Measurements from ENCODE around the gene PFDN5. TPM values are rescaled to one million over a fixed set of nuclear protein-coding genes. Genes with fewer than 3 reads are reported as not detected.
A peak's percentile ranks its signal among the peaks of the same experiment; 100 is the strongest.

The PFDN5 gene
- total RNA-seq, 1 experiment from 2014 or later = 291 TPM

DNA sequence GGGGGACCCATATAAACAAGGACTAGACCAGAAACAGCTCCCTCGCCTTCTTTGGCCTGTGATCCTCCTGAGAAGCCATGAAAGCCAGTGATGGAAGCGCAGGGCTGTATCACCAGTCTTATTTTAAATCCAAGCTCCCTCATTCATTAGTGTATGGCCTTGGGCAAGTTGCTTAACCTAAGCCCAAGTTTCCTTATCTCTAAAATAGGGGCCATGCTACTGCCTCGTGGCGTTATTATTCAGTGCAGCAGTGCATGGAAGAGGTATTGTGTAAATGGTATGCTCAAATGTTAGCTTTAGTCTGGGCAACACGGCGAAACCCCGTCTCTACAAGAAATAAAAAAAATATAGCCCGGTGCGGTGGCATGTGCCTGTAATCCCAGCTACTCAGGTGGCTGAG is 17.4 kb upstream of the PFDN5 start:
- Histone ChIP-seq H3K4me1 (replicated peaks; ENCODE audit: insufficient read depth) (no peaks in the 10 kb centered on the region), H3K79me2 (ENCODE audit: low read depth) (no peaks in the 10 kb centered on the region), H4K20me1 (ENCODE audit: insufficient read depth) (no peaks in the 10 kb centered on the region), H3K27ac (no peak overlapping the region), H3K4me2 (no peak overlapping the region), H3K27me3 (ENCODE audit: insufficient read depth, low read depth) (no peaks in the 10 kb centered on the region), H3K9me3 (ENCODE audit: insufficient read depth, low read depth) (no peaks in the 10 kb centered on the region), H3K36me3 (ENCODE audit: low read depth) (no peaks in the 10 kb centered on the region), H2AFZ (no peak overlapping the region), H3K9me2 (ENCODE audit: insufficient read depth) (no peaks in the 10 kb centered on the region), H3K4me3 (no peak overlapping the region), H3F3A (ENCODE audit: insufficient read depth, low read depth) (peaks cover 4% of the 10 kb centered on the region; the same call in 1 of the 2 replicates)
- intact Hi-C loops (cut with micrococcal nuclease; ENCODE audit: unreplicated experiment) = no loop called here
- ChIA-PET CTCF (no interaction called here), POLR2A (ENCODE audit: unreplicated experiment) (interaction anchor here (0.5 to 0.7 kb wide), 2 partner anchors 17 to 216 kb away, joined by 3 read pairs; partner anchors contain the start of gene PFDN5)
- BruUV-seq (replicated peaks) = no TSS peak
- DNase-seq = no peak
- no peak for TF ChIP-seq EZH2 (IDR thresholded peaks at IDR 0.05; ENCODE audit: low read depth)
- TF ChIP-seq, protein P1, sequence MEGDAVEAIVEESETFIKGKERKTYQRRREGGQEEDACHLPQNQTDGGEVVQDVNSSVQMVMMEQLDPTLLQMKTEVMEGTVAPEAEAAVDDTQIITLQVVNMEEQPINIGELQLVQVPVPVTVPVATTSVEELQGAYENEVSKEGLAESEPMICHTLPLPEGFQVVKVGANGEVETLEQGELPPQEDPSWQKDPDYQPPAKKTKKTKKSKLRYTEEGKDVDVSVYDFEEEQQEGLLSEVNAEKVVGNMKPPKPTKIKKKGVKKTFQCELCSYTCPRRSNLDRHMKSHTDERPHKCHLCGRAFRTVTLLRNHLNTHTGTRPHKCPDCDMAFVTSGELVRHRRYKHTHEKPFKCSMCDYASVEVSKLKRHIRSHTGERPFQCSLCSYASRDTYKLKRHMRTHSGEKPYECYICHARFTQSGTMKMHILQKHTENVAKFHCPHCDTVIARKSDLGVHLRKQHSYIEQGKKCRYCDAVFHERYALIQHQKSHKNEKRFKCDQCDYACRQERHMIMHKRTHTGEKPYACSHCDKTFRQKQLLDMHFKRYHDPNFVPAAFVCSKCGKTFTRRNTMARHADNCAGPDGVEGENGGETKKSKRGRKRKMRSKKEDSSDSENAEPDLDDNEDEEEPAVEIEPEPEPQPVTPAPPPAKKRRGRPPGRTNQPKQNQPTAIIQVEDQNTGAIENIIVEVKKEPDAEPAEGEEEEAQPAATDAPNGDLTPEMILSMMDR (conservative IDR thresholded peaks at IDR 0.05) = no peak

DNA sequence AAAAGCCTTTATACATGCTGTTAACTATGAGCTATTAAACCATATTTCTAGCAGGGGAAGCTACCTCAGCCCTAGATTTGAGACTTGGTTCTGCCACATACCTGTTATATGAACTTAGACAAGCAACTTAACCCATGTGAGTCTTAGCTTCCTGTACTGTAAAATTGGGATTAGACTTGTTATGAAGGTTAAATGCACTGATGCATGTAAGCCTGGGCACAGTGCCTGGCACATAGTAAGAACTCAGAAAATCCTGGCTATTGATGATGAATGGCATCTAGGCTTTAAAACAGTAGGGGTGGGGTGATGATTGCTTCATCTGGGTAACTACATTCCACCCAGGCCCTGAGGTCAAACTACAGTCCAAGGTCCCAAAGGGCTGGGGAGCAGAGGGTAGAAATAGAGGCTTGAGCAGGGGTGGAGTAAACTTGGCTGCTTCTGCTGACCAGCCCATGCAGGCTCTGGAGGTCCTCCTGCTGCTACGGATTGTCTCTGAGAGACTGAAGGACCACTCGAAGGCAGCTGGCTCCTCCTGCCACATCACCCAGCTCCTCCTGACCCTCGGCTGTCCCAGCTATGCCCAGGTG is 16.0 kb upstream of the PFDN5 start:
- H3K9me2 ChIP-seq (ENCODE audit: insufficient read depth) = no peaks in the 10 kb centered on the region
- ChIA-PET POLR2A (ENCODE audit: unreplicated experiment) (no interaction called here), CTCF (interaction anchor here (0.6 kb wide), 1 partner anchor 41 kb away, joined by 3 read pairs; no protein-coding TSS in a partner anchor)
- H3K36me3 ChIP-seq (ENCODE audit: low read depth) = no peaks in the 10 kb centered on the region
- H3K79me2 ChIP-seq (ENCODE audit: low read depth) = no peaks in the 10 kb centered on the region
- no peaks in the 10 kb centered on the region for H3K9me3 ChIP-seq (ENCODE audit: insufficient read depth, low read depth)
- intact Hi-C loops (cut with micrococcal nuclease; ENCODE audit: unreplicated experiment) = no loop called here
- H3K4me3 ChIP-seq = no peak overlapping the region
- H3K27ac ChIP-seq = no peak overlapping the region
- no peak overlapping the region for H3K4me2 ChIP-seq
- H4K20me1 ChIP-seq (ENCODE audit: insufficient read depth) = no peaks in the 10 kb centered on the region
- 0 out of 2 replicates have a peak, but pooled peaks cover 4% of the 10 kb centered on the region for H3F3A ChIP-seq (ENCODE audit: insufficient read depth, low read depth)
- no peaks in the 10 kb centered on the region for H3K27me3 ChIP-seq (ENCODE audit: insufficient read depth, low read depth)
- DNase-seq = no peak
- no peak for TF ChIP-seq EZH2 (IDR thresholded peaks at IDR 0.05; ENCODE audit: low read depth)
- TF ChIP-seq, protein P1 (conservative IDR thresholded peaks at IDR 0.05) = no peak
- no TSS peak for BruUV-seq (replicated peaks)
- H3K4me1 ChIP-seq (replicated peaks; ENCODE audit: insufficient read depth) = no peaks in the 10 kb centered on the region
- H2AFZ ChIP-seq = no peak overlapping the region

GRCh38 chr12:53279888-53280498 is 15.3 kb upstream of the PFDN5 start:
- ChIA-PET POLR2A (ENCODE audit: unreplicated experiment) (no interaction called here), CTCF (no interaction called here)
- Histone ChIP-seq H3K9me2 (ENCODE audit: insufficient read depth) (no peaks in the 10 kb centered on the region), H4K20me1 (ENCODE audit: insufficient read depth) (no peaks in the 10 kb centered on the region), H3K4me1 (replicated peaks; ENCODE audit: insufficient read depth) (no peaks in the 10 kb centered on the region), H3K79me2 (ENCODE audit: low read depth) (no peaks in the 10 kb centered on the region), H3K36me3 (ENCODE audit: low read depth) (no peaks in the 10 kb centered on the region), H2AFZ (no peak overlapping the region), H3K4me3 (no peak overlapping the region), H3K4me2 (no peak overlapping the region), H3K9me3 (ENCODE audit: insufficient read depth, low read depth) (no peaks in the 10 kb centered on the region), H3K27ac (no peak overlapping the region), H3F3A (ENCODE audit: insufficient read depth, low read depth) (0 out of 2 replicates have a peak, but pooled peaks cover 4% of the 10 kb centered on the region), H3K27me3 (ENCODE audit: insufficient read depth, low read depth) (no peaks in the 10 kb centered on the region)
- intact Hi-C loops (cut with micrococcal nuclease; ENCODE audit: unreplicated experiment) = no loop called here
- peak in 1 of 2 experiments; percentile 35 for DNase-seq
- BruUV-seq (replicated peaks) = no TSS peak
- TF ChIP-seq, protein P1 (conservative IDR thresholded peaks at IDR 0.05) = no peak
- TF ChIP-seq EZH2 (IDR thresholded peaks at IDR 0.05; ENCODE audit: low read depth) = no peak
